Measurements from ENCODE around the gene CCHCR1.
A peak's percentile ranks its signal among the peaks of the same experiment; 100 is the strongest.

Gene CCHCR1

DNA sequence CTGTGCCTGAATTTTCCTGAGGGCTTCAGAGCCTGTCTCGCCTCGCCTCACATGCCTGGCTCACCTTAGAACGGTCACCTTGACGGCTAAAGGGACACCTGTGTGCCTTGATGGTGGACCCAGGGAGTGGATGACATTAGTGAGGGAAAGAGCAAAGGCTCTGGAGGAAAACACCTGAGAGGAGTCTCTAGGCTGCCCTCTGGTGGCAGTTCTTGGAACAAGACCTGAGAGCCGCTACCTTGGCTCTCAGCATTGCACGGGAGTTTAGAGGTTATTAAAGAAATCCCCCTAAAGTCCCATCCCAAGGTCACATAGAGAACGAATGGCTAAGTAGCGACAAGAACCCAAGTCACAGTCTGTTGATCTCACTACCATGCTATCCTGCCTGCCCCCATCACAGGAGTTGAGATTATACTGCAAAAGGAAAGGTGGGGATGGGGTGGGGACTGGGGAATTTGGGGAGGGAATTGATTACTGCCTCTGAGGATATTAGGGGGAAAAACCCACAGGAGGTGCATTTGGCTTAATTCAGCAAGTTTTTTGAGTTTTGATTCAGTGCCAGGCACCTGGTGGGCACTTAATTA lies 29.4 kb downstream of the CCHCR1 start:
- peak; percentile 28 for DNase-seq

GRCh38 chr6:31126396-31127175 lies 31.0 kb downstream of the CCHCR1 start:
- DNase-seq = no peak

DNA sequence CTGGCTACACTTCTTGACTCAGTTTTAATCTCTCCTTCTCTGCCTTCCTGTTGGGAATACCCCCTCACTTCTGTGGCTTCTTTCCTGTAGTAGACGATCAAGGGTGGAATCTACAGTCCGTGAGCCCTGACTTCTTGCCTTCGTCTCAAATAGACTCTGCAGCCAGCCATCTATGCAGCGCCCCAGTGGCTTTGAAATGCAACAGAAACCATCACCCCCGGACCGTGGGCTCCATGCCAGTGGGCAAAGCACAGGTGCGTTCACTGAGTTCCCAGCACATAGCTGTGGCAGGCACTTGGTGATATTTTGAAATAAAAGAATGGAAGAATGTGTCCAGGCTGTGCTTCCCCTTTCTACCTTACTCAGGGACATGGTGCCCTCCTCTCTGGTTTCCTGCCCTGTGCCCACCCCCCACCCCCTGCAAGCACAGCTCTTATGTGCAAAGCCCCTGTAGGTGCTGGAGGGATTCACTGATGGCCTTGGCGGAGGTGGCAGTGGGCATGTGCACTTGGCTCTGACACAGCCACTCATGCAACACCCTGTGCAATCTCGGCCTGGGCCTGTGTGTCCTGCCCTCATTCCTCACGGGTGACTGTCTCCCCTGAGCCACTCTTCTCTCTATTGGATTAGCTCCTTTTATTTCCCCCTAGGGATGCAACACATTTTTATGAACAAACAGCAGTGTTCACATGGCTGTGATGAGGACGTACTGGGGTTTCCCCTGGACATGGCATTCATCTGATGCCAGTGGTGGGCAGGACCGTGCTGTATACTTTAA lies 31.8 kb downstream of the CCHCR1 start:
- peak; percentile 68 for DNase-seq

DNA sequence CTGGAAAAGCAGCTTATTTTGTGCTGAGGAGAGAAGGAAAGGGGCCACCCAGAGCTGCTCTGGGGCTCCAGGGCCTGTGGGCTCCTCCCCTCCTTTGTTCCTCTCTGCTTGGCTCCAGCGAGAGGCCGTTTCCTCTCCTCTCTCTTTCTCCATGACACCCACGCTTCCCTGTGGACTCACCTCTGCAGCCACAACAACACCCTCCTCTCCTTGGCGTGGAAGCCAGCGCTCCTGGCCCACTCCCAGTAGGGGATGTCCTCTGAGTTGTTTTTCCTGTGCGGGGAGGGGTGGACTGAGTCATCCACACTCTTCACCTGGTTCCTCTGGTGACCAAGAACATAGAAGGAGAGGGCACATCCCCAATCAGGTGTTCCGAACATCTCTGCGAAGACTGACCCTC lies 32.4 kb downstream of the CCHCR1 start:
- no peak for DNase-seq

GRCh38 chr6:31122791-31123706 lies 34.6 kb downstream of the CCHCR1 start:
- DNase-seq = peak; percentile 50

DNA sequence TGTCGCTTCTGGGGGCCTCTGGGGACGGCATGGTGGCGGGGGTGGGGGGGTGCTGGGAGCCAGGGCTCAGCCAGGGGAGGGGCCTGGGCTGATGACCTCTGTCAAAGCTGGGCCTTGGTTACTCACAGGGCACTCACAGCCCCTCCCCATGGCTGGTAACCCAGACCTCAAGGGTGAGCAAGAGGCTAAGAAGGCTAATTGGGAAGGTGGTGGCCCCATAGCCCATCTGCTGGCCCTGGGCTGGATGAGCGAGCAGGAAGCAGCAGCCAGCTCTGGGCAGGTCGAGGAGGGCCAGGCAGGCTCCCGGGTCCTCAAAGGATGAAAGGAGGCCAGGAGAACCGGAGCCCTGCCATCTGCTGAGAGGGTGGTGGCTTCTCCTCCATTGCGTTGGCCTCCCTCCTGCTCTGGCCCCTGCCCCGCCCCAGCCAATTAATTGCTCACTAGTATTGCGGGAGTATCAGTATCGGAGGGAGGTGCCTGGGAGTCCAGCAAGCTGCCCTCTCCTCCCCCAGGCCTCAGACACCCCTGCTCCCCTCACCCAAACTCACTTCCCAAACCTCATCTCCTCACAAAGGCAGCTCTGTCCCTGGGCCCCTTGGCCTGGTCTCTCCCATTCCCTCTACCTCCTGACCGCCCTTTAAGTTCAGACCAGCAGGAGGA lies 36.3 kb downstream of the CCHCR1 start:
- DNase-seq = no peak

GRCh38 chr6:31120151-31120915 lies 37.3 kb downstream of the CCHCR1 start, which contains the start of gene CDSN:
CDSN (minus strand) TSS chr6:31120446; CDS start chr6:31120419, 27 bp downstream.
- DNase-seq = no peak

DNA sequence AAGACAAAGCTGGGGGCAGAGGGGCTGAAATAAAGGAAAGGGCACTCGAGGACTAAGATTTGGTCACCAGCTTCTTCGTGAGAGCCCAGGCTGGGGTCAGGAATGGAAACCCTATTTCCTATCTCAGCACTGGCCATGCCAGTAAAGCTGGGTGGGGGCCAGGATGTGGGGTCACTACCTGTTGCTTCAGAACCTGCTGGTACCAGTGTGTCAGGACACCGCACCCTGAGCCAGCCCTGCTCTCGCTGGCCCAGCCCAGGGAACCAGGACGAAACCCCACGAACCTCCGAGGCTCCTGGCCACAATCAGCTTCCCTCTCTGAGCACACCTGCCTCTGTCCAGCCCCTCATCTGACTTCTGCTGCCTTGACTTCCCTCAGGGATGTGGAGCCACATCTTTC lies 39.4 kb downstream of the CCHCR1 start:
- DNase-seq = no peak

- DNase-seq = peak; percentile 17
Measured at GRCh38 chr6:31116661-31117385, 40.8 kb downstream of the CCHCR1 start.

DNA sequence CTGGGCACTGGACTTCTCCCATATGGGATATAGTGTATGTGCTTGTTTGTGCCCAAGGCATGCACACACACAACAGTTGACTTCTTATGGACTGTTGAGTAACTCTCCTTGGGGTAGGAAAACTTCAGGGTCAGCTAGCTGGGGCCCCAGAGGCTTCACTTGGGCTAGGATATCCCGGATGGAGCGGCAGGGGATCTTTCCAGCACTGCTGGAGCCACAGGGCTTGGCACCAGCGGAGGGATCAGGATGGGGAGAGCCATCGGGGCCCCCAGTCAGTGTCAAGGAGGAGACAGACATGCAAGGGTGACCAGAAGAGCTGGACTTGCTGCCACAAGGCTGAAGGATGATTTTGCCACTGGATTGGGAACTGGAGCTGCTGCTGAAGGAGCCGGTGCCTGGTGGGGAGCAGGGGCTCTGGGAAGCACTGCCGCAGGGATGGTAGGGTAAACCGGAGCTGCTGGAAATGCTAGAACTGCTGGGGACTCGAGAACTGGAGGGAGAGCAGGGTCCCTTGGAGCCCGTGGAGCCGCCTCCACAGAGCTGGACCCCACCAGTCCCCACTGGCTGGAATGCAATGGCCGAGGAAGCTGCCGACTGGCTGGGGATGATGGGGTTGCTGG lies 41.6 kb downstream of the CCHCR1 start:
- no peak for DNase-seq

- DNase-seq = peak; percentile 74
Measured at GRCh38 chr6:31114970-31115849, 42.4 kb downstream of the CCHCR1 start.

- peak; percentile 97 for DNase-seq
Measured at GRCh38 chr6:31114541-31114878, 43.1 kb downstream of the CCHCR1 start, which contains the start of gene PSORS1C1. PSORS1C1 (plus strand) TSS chr6:31114800; CDS start chr6:31129633, 14,833 bp downstream.

GRCh38 chr6:31113861-31114540 lies 43.6 kb downstream of the CCHCR1 start:
- DNase-seq = peak; percentile 89

DNA sequence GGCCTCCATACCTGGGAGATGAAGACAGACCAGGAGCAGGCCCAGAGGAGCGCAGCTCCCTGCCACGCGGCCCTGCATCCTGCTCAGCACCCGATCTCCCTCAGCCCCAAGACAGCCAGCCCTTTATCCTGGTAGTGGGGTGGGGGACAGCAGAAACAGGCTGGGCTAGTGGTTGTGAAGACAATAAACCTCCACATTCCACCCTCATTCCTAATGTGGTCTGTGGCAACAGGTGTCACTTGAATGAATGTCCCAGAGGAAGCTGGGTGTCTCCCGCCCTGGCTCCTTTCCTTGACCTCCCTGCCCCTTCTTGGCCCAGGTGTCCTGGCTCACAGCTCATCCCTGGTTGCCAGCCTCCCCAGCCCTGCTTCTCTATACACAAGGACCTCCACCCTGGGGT lies 45.1 kb downstream of the CCHCR1 start, which contains the start of gene C6orf15:
Gene C6orf15, minus strand, starts transcription at position 98 of the 400 bp plus-strand sequence. Its CDS starts 20 bp downstream, at position 78.
- DNase-seq = no peak

DNA sequence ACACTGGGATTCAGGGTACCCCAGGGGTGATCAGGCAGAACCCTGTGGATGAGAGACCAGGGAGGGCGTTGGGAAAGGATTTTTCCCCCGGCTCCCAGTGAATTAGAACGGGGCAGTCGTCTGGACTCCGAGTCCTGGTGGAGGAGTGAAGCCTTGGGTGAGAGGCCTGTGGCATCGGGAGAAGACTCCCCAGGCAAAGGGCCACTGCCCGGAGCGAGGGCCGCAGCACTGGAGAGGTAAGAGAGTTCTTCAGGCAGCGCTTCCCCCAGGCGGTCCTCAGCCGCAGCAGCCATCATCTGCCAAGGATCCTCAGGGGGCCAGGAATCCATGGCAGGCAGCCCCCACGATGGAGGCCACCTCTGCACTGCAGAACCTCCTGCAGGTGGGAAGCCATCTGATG lies 45.9 kb downstream of the CCHCR1 start:
- no peak for DNase-seq

GRCh38 chr6:31110825-31111582 lies 46.6 kb downstream of the CCHCR1 start:
- DNase-seq = no peak

DNA sequence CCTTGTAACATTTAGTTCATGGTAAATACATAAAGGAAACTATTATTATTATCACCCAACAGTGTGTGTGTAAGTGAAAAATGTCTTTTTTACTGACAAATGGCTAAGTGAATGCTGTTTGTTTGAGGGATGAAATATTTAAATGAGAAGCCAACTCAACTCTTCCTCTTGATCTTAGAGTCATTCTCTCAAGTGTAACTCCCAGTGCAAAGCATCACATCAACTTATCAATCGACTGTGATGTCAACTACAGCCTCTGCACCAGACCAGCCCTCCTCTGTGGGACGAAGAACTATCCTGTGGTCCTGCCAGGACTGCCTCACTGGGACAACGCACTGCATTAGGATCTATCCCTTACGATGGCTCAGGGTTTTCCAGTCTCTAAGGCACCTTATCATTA lies 50.5 kb downstream of the CCHCR1 start:
- no peak for DNase-seq

Measured in fibroblast of skin of abdomen (primary cell).